Embryonic facial prominence (tissue), 1 donor: ENCODE measurements around the gene MYO5C.
"Not testable (repeated sequence)": the region's sequence is repeated elsewhere in the genome, so short reads cannot be mapped to it uniquely, and the experiment has no call there.

Experiments
- DNase-seq: peaks from one replicate; pipeline ENCODE4 v3.0.0-alpha.2; 2016; ENCODE audit errors: extremely low spot score

Gene MYO5C

DNA sequence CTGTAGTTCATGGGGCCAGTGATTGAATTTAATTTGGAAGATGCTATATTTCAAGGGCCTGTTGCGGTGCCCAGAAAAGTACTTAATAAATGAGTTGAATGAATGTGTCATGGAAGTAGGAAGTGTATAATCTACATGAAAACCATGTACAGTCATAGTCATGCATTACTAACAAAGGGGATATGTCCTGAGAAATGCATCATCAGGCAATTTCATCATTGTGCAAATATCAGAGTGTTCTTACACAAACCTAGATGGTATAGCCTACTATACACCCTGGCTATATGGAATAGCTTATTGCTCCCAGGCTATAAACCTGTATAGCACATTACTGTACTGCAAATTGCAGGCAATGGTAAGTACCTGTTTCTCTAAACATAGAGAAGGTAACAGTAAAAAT, 10.7 kb upstream of the MYO5C start:
- DNase-seq, result no peak

DNA sequence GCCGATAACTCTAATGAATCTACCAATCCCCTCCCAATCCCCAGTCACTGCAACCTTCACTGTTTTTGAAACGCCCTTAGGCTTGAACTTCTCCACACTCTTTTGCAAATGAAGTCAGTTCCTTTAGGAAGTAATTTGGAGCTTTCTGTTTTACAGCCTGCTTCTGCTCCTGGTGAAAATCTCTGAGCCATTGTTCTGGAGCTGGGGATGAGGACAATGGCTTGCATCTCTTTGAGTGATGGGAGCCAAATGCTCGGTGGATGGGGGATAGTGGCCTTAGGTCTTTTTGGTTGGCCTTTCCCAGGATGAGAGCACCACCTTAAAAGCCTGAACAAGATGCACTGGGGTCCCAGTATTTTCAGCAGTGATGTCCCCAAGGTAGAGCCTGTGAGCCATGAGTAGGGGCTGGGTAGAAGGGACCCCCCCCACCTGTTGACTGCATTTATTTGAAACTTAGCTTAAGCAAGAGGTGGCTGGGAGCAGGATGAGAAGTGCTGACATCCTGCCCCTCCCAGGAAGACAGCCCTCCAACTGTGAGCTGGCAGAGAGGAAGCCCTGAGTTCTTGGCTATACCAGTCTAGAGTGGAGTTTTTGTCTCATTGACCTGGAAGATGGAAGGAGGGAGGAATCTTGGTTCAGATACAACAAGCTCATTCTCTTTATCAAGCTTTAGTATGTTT, 7.6 kb upstream of the MYO5C start:
- no peak for DNase-seq

DNA sequence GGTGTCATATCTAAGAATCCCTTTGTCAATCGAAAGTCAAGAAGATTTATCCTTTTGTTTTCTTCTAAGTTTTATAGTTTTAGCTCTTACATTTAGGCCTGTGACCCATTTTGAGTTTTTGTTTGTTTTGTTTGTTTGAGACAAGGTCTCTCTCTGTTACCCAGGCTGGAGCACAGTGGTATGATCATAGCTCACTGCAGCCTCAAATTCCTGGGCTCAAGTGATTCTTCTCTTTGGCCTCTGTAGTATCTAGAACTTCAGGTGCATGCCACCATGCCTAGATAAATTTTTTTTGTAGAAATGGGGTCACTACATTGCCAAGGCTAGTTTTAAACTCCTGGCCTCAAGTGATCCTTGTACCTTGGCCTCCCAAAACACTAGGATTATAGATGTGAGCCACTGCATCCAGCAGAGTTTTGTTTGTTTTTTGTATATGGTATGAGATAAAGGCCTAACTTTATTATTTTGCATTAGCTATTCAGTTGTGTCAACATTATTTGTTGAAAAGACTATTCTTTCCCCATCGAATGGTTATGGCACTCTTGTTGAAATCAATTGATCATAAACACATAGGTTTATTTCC, 5.8 kb upstream of the MYO5C start:
- no peak for DNase-seq

DNA sequence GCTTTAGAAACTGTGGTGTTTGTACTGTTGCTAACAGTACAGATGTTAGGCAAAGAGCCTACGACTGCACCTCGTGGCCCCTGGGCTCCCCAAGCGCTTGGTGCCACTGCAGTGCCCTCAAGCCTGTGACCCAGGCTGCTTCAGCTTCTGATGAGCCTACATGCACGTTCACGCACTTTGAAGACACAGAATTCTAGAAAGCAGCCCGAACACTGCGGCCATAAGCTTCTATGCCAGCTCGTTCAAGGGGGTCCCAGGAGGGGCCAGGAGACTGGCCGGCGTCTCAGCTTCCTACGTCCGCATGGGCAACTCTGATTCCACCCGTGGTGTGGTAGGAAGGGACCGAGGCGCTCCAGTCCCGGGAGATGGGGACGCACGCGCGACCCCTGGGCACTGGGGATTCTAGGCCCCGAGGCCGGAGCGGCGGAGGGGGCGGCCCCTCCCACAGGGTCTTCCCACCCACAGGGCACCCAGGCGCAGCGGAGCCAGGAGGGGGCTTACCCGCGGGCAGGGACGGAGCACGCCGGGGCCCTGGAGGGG, 653 bp downstream of the MYO5C start:
- DNase-seq, result no peak

DNA sequence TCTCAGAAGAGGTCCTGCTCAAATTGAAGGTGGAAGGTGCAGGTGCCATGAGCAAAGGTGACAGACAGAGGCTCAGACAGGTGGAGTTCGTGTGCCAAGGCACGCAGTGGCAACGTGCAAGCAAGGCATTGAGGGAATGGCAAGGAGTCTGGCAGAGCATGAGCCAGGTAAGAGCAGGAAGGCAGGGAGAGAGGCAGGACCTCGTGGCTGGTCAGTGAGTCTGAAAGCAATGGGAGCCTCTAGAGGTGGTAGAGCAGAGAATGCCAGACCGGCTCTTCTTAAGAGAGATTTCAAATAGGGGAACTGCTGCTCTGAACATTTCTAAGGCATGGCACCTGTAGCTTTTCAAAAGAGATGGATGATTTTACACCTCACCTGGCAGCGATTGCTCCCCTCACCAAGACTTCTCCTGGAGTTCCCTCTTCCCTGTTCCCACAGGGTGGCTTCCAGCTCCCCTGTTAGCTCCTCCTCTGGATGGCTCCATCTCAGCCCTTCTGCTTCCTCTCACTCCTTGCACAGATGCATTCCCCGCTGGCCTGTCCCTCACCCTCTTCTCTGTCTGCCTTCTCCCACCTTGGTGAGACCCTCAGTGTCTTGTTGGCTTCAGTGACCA, 2.7 kb downstream of the MYO5C start:
- no peak for DNase-seq

DNA sequence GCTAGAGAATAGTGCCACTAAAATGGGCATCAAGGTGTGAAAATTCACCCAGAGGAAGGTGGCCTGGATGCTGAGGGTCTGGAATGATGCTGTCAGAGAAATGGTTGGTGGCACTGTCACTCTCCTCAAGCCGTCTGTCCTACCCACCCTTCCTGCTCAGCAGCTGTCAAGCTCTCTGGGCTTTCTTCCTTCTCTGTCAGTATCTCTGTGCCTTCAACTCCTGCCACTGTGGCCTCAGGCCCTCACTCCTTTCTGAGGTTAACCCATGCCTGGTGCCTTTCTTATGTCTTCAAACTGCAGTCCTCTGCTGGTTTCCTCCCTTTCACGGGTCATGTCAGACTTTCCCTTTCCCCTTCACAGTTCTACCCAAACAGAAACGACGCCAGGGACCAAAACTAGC, 4.4 kb downstream of the MYO5C start:
- no peak for DNase-seq

DNA sequence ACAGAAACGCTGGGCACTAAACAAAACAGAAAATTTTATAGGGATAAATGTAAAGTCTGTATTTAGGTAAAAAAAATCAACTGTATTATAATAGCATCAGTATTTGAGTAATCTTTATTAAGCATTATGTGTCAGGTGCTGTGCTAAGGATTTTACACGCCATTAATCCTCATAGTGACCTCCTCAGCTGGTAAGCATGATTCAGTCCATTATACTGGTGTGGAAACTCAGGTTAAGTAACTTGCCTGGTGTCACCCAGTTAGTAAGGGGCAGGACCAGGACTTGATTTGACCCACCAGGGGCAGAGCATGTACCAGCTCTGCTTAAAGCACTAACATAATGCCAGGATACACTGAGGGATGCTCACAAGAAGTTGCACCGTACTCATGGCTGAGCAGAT, 4.8 kb downstream of the MYO5C start:
- DNase-seq, result no peak

DNA sequence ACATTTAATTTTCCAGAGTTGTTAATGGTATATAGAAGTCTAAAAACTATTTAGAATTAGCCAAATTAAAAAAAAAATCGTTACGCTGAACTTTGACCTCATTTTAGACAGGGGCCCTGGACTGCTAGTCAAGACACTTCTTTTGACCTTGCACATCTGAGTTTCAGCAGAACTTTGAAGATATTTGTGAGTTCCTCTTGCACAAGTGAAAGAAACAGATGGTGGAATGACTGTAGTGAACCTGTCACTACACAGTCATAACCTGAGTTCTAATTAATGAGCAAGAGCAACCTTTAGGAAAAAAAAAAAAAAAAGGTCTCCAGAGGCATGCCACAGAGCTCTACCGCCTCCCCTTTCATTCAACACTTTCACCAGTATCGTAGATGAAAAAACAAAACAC, 5.3 kb downstream of the MYO5C start:
- no peak for DNase-seq

DNA sequence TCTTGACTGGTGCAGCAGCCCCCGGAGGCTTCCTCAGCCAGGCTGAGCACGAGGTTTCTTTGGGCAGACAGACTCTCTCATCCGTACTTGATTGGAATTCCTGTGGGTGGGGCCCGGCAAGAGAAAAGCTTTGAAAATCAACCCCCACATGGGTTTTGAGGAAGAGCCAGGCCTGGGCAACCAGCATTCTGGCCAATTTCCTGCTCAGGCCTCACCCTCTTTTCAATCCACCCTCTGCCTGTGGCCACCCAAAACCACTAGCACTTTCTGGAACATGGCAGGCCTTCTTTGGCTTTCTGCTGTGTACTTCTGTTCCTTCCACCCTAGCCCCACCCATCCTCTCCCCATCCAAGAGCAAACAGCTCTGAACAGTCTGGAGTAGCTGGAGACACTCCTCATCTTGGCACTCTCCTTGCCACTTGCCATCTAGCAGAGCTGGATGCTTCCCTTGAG, 5.9 kb downstream of the MYO5C start:
- DNase-seq, result no peak

DNA sequence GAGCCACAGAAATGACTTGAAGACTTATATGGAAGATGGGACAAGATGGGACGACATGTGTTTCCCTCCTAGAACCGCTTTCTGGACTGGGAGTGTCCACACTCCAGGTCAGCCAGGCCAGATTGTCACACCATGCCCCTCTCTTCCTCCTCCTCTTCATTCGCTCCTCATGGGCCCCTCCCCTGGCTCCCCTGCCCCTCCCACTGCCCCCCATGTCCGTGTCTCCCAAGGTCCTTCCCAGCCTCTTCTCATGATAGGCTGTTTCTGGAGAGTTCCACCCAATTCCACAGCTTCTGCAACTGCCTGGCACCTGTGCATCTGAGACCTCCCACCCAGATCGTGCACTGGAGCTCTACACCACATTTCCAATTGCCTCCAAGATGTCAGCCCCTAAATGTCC, 6.6 kb downstream of the MYO5C start:
- no peak for DNase-seq

DNA sequence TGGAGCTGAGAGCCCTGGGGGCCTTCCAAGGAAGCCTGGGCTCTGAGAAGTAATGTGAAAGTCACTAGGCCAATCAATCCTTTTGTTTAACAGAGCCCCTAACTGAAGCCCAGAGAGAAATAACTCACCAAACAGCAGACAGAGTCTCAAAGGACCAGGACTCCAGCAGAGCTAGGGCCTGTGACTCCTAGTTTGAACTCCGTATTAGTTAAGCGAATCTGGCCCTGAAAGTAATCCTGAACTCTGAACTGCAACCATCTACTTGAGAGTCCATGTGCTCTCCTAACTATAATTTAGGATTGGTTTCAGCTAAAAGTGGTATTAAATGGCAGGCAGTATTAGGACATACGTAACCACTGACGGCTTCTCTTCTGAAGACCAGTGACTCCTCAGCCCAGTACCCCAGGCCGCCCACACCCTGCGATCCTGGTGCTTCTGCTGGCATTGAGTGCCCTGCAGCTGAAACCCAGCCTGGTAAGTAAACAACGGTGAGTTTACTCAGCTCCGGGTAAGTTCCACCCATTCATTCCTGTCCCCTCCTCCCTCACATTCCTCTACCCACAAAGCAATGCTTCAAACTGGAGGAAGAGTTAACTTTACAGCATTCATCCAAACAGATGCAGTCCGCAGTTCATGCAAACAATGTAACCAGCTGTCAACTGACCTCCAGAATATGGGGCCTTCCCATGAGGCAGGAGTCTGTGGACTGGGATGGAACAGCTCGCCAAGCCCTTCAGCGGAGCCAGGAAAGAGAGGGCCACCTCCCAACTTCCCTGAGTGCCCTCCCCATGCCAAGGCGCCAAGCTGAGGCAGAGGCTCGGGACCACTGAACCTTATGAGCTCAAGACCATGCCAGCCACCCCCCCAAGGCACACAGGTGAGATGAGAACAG, 7.3 kb downstream of the MYO5C start:
- no peak for DNase-seq

DNA sequence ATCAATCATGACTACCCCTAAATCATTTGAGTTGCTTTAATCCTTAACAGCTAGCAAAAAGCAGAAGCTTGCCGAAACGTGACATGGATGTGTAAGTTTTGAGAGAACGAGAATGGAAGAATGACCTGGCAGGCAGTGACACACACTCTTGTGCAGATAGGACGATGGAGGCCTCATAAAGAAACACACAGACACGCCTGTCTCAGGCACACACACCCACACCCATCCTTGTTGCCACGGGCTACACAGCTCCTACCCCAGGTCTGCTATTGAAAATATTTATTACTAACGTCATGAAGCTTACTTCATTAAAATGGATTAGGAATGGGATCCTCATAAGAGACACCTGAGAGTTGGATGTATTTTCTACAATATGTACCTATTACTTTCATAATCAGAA, 8.5 kb downstream of the MYO5C start:
- DNase-seq, result no peak

DNA sequence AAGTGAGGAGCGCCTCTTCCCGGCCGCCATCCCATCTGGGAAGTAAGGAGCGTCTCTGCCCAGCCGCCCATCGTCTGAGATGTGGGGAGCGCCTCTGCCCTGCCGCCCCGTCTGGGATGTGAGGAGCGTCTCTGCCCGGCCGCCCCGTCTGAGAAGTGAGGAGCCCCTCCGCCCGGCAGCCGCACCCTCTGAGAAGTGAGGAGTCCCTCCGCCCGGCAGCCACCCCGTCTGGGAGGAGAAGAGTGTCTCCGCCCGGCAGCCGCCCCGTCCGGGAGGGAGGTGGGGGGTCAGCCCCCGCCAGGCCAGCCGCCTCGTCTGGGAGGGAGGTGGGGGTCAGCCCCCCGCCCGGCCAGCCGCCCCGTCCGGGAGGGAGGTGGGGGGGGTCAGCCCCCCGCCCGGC, 9.7 kb downstream of the MYO5C start:
- DNase-seq, result not testable (repeated sequence)

DNA sequence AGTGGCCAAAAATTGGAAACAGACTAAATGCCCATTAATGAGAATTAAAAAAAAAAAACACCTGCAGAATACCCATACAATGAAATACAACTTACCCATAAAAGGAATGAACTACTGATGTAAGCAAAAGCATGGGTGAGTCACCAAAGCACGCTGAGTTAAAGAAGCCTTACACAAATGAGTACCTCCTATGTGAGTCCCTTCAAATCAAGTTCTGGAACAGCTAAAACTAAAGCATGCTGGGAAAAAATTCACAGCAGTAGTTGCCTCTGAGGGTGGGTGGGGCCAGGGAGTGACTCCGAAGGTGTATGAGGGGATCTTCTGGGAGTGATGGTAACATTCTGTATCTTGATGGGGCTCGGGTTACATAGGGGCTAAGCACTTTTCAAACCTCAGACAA, 11.4 kb downstream of the MYO5C start:
- DNase-seq, result no peak

DNA sequence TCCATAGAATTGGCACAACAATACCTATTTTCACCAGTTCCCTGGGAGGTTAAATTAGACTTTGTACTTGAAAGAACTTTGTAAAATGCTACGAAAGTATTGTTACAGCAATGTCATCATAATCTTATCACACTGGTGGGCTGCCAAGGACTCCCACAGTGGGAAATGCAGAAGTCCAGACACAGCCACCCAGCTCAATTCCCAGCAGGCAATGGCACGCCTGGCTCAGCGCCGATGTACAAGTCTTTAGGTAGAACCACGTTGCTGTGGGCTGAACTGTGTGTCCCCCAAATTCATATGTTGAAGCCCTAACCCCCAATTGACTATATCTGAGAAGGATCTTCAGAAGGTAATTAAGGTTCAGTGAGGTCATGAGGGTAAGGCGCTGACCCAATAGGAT, 12.3 kb downstream of the MYO5C start:
- DNase-seq, result no peak

DNA sequence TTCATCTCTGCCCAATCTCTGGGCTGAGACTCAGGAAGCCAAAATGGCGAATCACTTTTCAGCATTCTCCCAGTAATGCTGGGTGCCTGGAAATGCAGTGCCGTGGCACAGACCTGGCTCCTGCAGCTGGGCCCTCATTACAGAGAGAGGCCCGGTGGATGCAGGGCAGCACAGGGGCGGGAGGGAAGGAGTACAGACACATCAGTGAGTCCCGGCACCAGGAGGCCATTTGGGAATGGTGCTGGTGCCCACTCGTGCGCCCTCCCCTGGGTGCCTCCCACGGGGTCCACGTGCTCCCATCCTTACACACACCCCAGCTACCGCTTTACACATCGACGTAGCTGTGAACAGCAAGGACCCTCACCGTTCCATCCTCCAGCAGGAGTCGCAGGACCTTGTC, 13.2 kb downstream of the MYO5C start:
- DNase-seq, result no peak

DNA sequence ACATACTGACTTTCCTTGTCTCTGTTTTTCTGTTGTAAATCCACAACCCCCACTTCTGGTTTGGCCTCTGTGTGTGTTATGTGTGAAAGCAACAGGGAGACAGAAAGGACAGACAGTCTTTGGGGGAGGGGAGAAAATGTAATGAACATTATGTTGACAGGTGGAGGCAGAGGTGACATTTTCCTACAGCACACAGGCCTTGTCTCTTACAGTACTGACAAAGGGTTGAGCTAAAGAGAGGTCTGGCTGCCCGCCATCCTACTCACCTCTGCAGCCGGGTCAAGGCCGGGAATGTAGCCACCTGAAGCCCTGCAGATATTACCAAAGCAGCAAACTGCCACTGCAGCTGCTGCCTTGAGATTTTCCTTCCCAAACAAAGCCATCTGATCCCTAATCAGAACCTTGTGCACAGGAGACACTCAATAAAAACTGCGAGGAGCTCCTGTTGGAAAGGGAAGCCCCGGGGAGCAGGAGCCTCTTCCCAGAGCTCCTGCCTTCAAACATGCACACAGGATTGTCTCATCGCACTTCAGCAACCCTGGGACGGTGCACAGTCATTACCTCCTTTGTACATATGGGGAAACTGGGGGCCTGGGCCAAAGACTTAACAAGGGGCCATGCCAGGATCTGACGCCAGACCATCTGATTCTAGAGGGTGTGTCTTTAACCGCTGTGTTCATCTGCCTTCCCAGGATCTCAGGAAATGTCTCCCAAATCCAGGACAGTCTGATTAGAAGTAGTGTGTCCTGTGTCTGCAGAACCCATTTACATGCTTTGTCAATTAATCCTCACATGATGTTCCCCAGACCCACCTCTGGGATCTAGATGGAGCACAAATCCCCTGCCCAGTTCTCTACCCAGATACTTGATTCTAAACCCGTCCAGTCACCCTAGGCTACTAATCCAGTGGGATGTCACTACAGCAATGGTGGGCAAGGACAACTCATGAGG, 14.2 kb downstream of the MYO5C start:
- DNase-seq, result no peak

DNA sequence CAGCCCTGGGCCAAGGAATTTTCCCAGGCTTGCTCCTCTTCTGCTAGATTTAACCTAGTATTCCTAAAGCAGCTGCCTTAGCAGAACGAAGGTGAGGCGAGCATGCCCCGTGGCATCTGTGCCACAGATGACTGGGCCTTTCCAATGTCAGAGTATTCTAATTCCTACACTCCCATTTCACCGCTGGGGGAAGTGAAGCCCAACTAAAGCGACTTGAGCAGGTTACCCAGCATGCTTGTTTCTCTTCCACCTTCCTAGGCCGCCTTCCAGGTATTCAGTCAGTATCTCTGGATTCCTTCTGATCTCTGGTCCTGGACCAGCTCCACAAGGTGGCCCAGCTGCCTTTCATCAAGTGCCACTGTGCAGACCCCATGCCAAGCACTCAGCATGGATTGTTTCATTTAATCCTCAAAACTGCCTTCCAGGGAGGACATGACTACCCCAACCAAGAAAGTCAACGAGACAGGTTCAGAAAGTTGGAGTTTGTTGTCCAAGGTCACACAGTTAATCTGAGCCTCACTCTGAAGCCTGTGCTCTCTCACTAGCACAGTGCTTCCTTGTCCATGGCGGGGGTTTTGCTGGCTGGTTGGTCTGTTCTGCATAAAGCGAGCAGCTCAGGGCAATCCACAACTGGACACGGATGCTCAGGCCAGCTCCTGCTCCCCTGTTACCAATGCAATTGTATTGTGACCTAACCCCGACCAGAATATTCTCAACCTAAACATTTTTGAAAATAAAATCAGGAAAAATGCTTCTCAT, 15.1 kb downstream of the MYO5C start:
- DNase-seq, result no peak

DNA sequence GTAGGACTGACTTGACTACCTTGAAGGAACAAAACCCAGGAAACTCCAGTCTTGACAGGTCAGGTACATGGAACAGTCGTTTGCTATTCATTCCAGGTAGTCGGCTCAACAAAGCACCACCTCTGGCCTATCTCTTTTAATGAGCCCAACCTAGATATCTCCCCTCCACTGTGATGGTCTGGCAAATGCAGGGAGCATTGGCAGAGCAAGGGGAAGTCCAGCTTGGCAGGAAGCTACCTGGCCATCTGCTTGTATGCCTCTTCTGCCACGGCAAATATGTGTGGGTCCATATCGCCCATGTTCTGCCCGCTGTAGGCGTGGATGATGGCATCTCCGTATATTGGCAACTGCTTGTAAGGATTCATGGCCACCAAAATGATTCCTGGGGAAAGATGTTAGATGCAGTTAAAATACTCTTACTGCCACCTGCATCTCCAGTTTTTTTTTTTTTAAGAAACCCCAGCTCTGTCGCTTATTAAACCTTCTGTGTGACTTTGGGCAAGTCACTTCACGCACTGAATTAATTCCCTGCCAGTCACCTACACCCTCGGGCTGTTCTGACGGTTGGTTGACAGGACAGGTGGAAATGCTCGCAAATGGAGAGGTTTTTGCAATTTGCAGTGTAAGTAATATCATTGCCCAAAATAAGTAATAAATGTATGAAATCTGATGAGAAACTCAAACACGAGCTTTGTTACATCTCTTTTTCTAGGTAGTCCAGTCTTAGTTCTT, 16.8 kb downstream of the MYO5C start:
- no peak for DNase-seq

DNA sequence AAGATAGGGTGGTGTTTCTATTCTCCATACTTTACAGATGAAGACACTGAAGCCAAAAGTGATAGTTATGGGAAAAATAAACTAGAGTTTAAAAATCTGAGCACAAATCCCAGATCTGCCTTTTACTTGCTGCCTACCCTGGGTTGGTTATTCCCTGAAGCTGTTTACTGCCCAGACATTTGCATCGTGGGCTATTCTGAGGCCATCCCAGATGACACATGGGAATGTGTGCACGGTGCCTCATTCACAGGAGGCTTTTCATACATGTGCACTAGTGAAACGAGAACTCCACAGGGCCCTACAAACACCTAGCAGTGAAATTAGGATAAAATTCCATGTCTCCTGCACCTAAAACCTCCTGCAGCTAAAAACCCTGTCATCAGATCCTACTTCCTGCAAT, 17.5 kb downstream of the MYO5C start:
- no peak for DNase-seq
